ENCODE measurements around the gene CFAP69.
"Not testable (repeated sequence)": the region's sequence is repeated elsewhere in the genome, so short reads cannot be mapped to it uniquely, and the experiment has no call there.

Gene CFAP69

GRCh38 chr7:90231304-90231703 is 13.7 kb upstream of the CFAP69 start:
- DNase-seq (ENCODE audit: low read depth) = no peak

GRCh38 chr7:90232430-90232829 is 12.5 kb upstream of the CFAP69 start:
- DNase-seq (ENCODE audit: low read depth) = no peak

- DNase-seq (ENCODE audit: low read depth) = no peak
Measured at GRCh38 chr7:90233569-90233968, 11.4 kb upstream of the CFAP69 start.

GRCh38 chr7:90236721-90237289 is 8.2 kb upstream of the CFAP69 start:
- no peak for DNase-seq (ENCODE audit: low read depth)

- no peak for DNase-seq (ENCODE audit: low read depth)
Measured at GRCh38 chr7:90238022-90238421, 7.0 kb upstream of the CFAP69 start.

- no peak for DNase-seq (ENCODE audit: low read depth)
Measured at GRCh38 chr7:90238583-90238982, 6.4 kb upstream of the CFAP69 start.

- DNase-seq (ENCODE audit: low read depth) = no peak
Measured at GRCh38 chr7:90239050-90239449, 5.9 kb upstream of the CFAP69 start.

GRCh38 chr7:90239625-90240228 is 5.2 kb upstream of the CFAP69 start:
- no peak for DNase-seq (ENCODE audit: low read depth)

- no peak for DNase-seq (ENCODE audit: low read depth)
Measured at GRCh38 chr7:90242369-90243168, 2.4 kb upstream of the CFAP69 start.

GRCh38 chr7:90243556-90243955 is 1.4 kb upstream of the CFAP69 start:
- DNase-seq (ENCODE audit: low read depth) = no peak

- DNase-seq (ENCODE audit: low read depth) = no peak
Measured at GRCh38 chr7:90244565-90244908, 437 bp upstream of the CFAP69 start.

GRCh38 chr7:90246171-90246570 is 1.2 kb downstream of the CFAP69 start:
- peak; percentile 67 for DNase-seq (ENCODE audit: low read depth)

- no peak for DNase-seq (ENCODE audit: low read depth)
Measured at GRCh38 chr7:90248706-90249105, 3.7 kb downstream of the CFAP69 start.

GRCh38 chr7:90250601-90251303 is 5.8 kb downstream of the CFAP69 start:
- DNase-seq (ENCODE audit: low read depth) = peak; percentile 77

GRCh38 chr7:90251304-90251635 is 6.3 kb downstream of the CFAP69 start:
- no peak for DNase-seq (ENCODE audit: low read depth)

- DNase-seq (ENCODE audit: low read depth) = not testable (repeated sequence)
Measured at GRCh38 chr7:90256011-90256410, 11.0 kb downstream of the CFAP69 start.

- no peak for DNase-seq (ENCODE audit: low read depth)
Measured at GRCh38 chr7:90256778-90257177, 11.8 kb downstream of the CFAP69 start.

- DNase-seq (ENCODE audit: low read depth) = no peak
Measured at GRCh38 chr7:90261441-90261840, 16.5 kb downstream of the CFAP69 start.

- DNase-seq (ENCODE audit: low read depth) = no peak
Measured at GRCh38 chr7:90262438-90262837, 17.5 kb downstream of the CFAP69 start.

- DNase-seq (ENCODE audit: low read depth) = peak; percentile 41
Measured at GRCh38 chr7:90266808-90267207, 21.8 kb downstream of the CFAP69 start.

GRCh38 chr7:90267263-90267858 is 22.4 kb downstream of the CFAP69 start:
- no peak for DNase-seq (ENCODE audit: low read depth)

GRCh38 chr7:90269163-90269562 is 24.2 kb downstream of the CFAP69 start:
- DNase-seq (ENCODE audit: low read depth) = no peak
